ENCODE results near the gene CLDN3.

DNA sequence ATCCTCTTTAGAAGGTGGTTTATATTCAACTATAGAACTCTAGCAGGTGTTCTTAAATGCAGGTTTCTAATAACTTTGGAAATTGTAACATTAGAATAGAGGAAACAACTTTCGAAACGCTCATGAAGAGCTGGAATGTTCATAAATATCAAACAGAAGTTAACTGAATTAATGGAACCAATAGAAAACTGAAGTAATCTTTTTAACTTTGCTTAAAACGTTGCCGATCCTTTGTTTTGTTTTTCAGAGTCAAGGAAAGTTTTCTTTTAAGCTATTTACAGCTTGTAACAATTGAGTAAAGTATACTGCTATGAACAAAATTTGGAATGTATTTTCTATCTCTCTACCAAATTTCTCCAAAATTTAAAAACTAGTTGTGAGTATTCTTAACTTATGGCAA, 19.0 kb upstream of the CLDN3 start:
- TF ChIP-seq POLR2A (IDR thresholded peaks at IDR 0.05), result no peak
- TF ChIP-seq, protein P1, sequence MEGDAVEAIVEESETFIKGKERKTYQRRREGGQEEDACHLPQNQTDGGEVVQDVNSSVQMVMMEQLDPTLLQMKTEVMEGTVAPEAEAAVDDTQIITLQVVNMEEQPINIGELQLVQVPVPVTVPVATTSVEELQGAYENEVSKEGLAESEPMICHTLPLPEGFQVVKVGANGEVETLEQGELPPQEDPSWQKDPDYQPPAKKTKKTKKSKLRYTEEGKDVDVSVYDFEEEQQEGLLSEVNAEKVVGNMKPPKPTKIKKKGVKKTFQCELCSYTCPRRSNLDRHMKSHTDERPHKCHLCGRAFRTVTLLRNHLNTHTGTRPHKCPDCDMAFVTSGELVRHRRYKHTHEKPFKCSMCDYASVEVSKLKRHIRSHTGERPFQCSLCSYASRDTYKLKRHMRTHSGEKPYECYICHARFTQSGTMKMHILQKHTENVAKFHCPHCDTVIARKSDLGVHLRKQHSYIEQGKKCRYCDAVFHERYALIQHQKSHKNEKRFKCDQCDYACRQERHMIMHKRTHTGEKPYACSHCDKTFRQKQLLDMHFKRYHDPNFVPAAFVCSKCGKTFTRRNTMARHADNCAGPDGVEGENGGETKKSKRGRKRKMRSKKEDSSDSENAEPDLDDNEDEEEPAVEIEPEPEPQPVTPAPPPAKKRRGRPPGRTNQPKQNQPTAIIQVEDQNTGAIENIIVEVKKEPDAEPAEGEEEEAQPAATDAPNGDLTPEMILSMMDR (IDR thresholded peaks at IDR 0.05), result no peak
